Measurements from ENCODE around the gene EVC2. TPM values are rescaled to one million over a fixed set of nuclear protein-coding genes. Genes with fewer than 3 reads are reported as not detected.

EVC2 gene
- polyA plus RNA-seq, 1 donor from 2014 or later = 0.27 TPM

DNA sequence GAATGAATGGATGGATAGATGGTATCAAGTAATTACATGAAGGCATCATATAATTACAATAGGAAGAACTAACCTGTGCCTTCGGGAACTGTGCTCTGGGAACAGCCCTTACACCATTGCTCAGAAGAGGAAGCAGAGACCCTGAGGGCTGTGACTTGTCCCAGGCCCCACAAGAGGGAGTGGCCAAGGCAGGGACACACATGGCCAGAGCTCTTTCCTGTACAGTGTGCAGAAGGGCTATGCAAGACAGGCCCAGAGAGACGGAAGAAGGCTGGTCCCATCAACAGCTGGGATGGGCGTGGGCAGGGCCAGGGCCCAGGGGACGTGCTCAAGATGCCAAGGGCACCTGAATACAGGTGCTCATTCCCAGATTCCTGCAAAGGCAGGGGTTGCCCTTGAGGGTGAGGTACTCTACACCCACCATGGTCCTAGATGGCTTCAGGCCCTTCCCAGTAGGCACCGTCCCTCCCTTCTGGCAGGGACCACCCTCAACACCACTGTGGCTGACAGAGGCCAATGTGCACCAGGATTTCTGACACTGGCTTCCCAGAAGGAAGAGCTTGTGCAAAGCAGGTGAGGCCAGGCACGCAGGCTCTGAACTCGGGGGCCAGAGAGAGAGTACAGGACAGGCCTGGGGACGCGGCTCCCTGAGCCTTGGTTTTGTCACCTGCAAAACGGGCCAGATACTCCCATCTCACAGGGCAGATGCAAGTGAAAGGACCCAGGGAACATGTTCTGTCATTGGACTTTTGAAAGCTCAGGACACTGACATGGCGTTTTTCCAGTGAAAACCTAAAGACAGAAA lies 1.7 kb downstream of the EVC2 start:
- H3K36me3 ChIP-seq (ENCODE audit: insufficient read depth, low read length) = no peaks in the 10 kb centered on the region
- H3K9me3 ChIP-seq (ENCODE audit: low read length) = peaks cover 9% of the 10 kb centered on the region
- H3F3A ChIP-seq (ENCODE audit: insufficient read depth, low read length, poor library complexity, severe bottlenecking) = no peaks in the 10 kb centered on the region
- no peaks in the 10 kb centered on the region for H4K20me1 ChIP-seq (ENCODE audit: insufficient read depth)
- H2AFZ ChIP-seq (ENCODE audit: low read depth, low read length) = no peak overlapping the region
- no peak overlapping the region for H3K27ac ChIP-seq (ENCODE audit: low read length)
- no peaks in the 10 kb centered on the region for H3K9me2 ChIP-seq (ENCODE audit: insufficient read depth, low read length)
- H3K4me2 ChIP-seq (ENCODE audit: low read length) = no peak overlapping the region
- TF ChIP-seq RAD21 (conservative IDR thresholded peaks at IDR 0.05) = no peak
- no peak for TF ChIP-seq MXI1 (conservative IDR thresholded peaks at IDR 0.05; ENCODE audit: poor library complexity, severe bottlenecking)
- TF ChIP-seq EP300 (conservative IDR thresholded peaks at IDR 0.05; ENCODE audit: poor library complexity, severe bottlenecking) = no peak
- no peak for TF ChIP-seq TAF1 (IDR thresholded peaks at IDR 0.05; ENCODE audit: low read depth)
- TF ChIP-seq EZH2 (IDR thresholded peaks at IDR 0.05; ENCODE audit: borderline replicate concordance, insufficient read depth, low read length, poor library complexity, severe bottlenecking) = no peak
- no peak for TF ChIP-seq SMC3 (conservative IDR thresholded peaks at IDR 0.05; ENCODE audit: poor library complexity)
- TF ChIP-seq, protein P1, sequence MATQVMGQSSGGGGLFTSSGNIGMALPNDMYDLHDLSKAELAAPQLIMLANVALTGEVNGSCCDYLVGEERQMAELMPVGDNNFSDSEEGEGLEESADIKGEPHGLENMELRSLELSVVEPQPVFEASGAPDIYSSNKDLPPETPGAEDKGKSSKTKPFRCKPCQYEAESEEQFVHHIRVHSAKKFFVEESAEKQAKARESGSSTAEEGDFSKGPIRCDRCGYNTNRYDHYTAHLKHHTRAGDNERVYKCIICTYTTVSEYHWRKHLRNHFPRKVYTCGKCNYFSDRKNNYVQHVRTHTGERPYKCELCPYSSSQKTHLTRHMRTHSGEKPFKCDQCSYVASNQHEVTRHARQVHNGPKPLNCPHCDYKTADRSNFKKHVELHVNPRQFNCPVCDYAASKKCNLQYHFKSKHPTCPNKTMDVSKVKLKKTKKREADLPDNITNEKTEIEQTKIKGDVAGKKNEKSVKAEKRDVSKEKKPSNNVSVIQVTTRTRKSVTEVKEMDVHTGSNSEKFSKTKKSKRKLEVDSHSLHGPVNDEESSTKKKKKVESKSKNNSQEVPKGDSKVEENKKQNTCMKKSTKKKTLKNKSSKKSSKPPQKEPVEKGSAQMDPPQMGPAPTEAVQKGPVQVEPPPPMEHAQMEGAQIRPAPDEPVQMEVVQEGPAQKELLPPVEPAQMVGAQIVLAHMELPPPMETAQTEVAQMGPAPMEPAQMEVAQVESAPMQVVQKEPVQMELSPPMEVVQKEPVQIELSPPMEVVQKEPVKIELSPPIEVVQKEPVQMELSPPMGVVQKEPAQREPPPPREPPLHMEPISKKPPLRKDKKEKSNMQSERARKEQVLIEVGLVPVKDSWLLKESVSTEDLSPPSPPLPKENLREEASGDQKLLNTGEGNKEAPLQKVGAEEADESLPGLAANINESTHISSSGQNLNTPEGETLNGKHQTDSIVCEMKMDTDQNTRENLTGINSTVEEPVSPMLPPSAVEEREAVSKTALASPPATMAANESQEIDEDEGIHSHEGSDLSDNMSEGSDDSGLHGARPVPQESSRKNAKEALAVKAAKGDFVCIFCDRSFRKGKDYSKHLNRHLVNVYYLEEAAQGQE (IDR thresholded peaks at IDR 0.05; ENCODE audit: borderline replicate concordance) = no peak
- no peak for TF ChIP-seq POLR2AphosphoS5 (IDR thresholded peaks at IDR 0.05)
- TF ChIP-seq CTCF (IDR thresholded peaks at IDR 0.05; ENCODE audit: poor library complexity, severe bottlenecking) = no peak
- no peaks in the 10 kb centered on the region for H3K79me2 ChIP-seq (replicated peaks; ENCODE audit: insufficient read depth, low read length)
- no peak overlapping the region for H3K4me3 ChIP-seq (ENCODE audit: low read length)
- no peak overlapping the region for H3K9ac ChIP-seq (ENCODE audit: low read length)
- peaks cover 43% of the 10 kb centered on the region for H3K27me3 ChIP-seq (ENCODE audit: insufficient read depth, low read depth, low read length)

DNA sequence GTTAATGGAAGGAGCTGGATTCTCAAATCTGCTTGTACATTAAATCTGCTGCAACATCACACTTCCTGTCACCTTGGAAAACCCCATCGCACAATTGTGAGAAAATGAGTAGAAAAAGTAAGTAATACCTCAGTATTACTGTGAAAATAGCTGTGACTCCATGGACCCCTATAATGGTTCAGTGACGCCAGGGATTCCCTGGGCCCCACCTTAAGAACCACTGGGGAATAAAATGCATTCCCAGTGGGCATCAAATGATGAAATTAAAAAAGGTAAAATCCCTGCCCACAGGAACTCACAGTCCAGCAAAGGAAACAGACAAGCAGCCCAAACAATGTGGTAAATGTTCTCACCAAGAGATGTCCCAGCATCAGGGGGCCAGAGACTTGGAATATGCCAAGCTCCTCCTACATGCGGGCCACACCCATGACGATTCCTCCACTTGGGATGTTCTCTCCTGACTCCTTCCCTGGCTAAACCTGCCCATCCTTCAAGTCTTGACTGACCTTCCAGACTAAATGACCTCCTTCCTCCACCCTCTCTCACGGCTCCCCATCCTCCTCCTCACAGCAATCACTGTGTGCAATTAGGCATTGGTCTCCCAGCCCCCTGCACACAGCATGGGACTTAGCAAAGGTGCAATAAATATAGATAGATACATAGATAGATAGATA lies 2.6 kb downstream of the EVC2 start:
- Histone ChIP-seq H3K27me3 (ENCODE audit: insufficient read depth, low read depth, low read length) (peaks cover 37% of the 10 kb centered on the region), H4K20me1 (ENCODE audit: insufficient read depth) (no peaks in the 10 kb centered on the region), H3K9me2 (ENCODE audit: insufficient read depth, low read length) (no peaks in the 10 kb centered on the region), H3K4me3 (ENCODE audit: low read length) (no peak overlapping the region), H3K79me2 (replicated peaks; ENCODE audit: insufficient read depth, low read length) (no peaks in the 10 kb centered on the region), H3K9me3 (ENCODE audit: low read length) (peaks cover 9% of the 10 kb centered on the region), H3K36me3 (ENCODE audit: insufficient read depth, low read length) (no peaks in the 10 kb centered on the region), H2AFZ (ENCODE audit: low read depth, low read length) (no peak overlapping the region), H3K4me2 (ENCODE audit: low read length) (no peak overlapping the region), H3K27ac (ENCODE audit: low read length) (no peak overlapping the region), H3F3A (ENCODE audit: insufficient read depth, low read length, poor library complexity, severe bottlenecking) (no peaks in the 10 kb centered on the region), H3K9ac (ENCODE audit: low read length) (no peak overlapping the region)
- no peak for TF ChIP-seq CTCF (IDR thresholded peaks at IDR 0.05; ENCODE audit: poor library complexity, severe bottlenecking)
- TF ChIP-seq POLR2AphosphoS5 (IDR thresholded peaks at IDR 0.05) = no peak
- no peak for TF ChIP-seq TAF1 (IDR thresholded peaks at IDR 0.05; ENCODE audit: low read depth)
- no peak for TF ChIP-seq RAD21 (conservative IDR thresholded peaks at IDR 0.05)
- TF ChIP-seq EZH2 (IDR thresholded peaks at IDR 0.05; ENCODE audit: borderline replicate concordance, insufficient read depth, low read length, poor library complexity, severe bottlenecking) = no peak
- no peak for TF ChIP-seq SMC3 (conservative IDR thresholded peaks at IDR 0.05; ENCODE audit: poor library complexity)
- TF ChIP-seq MXI1 (conservative IDR thresholded peaks at IDR 0.05; ENCODE audit: poor library complexity, severe bottlenecking) = no peak
- TF ChIP-seq, protein P1 (IDR thresholded peaks at IDR 0.05; ENCODE audit: borderline replicate concordance) = no peak
- no peak for TF ChIP-seq EP300 (conservative IDR thresholded peaks at IDR 0.05; ENCODE audit: poor library complexity, severe bottlenecking)
